HepG2 (cell line): Measurements from ENCODE around the gene SCYGR8. TPM values are rescaled to one million over a fixed set of nuclear protein-coding genes. Genes with fewer than 3 reads are reported as not detected.

Experiments
- CSRNP1 ChIP-seq: sonication (generic); formaldehyde crosslinking; IDR thresholded peaks from 2 replicates; pipeline ENCODE4 v1.8.1; 2023; ENCODE audit warnings: mild to moderate bottlenecking, missing genetic modification reagents
- FOXP1 ChIP-seq, 2 experiments: fragments of 450-650 bp in 1 of 2; IDR thresholded peaks; 2 replicates each; pipeline ENCODE4 v1.6.1; 2017 to 2018; ENCODE audit warnings: antibody characterized with exemption in 1 of 2
- SNRNP70 ChIP-seq: fragments of 200-400 bp; formaldehyde crosslinking; IDR thresholded peaks from 2 replicates; pipeline ENCODE4 v1.6.1; 2017; ENCODE audit warnings: mild to moderate bottlenecking, low read depth, low read length, moderate library complexity
- THYN1 ChIP-seq: sonication (generic); formaldehyde crosslinking; IDR thresholded peaks from 2 replicates; pipeline ENCODE4 v1.8.1; 2023; ENCODE audit warnings: low read depth, mild to moderate bottlenecking, moderate library complexity, missing genetic modification reagents, borderline replicate concordance
- ZBTB42 ChIP-seq: sonication (generic); formaldehyde crosslinking; IDR thresholded peaks from 2 replicates; pipeline ENCODE4 v1.5.0; 2020; ENCODE audit warnings: mild to moderate bottlenecking, missing genetic modification reagents
- ZNF207 ChIP-seq: fragments of 450-650 bp; IDR thresholded peaks from 2 replicates; pipeline ENCODE4 v1.6.1; 2016; ENCODE audit warnings: antibody characterized with exemption, borderline replicate concordance
- ZNF841 ChIP-seq: sonication (generic); formaldehyde crosslinking; IDR thresholded peaks from 2 replicates; pipeline ENCODE4 v1.8.1; 2023; ENCODE audit warnings: missing genetic modification reagents, borderline replicate concordance
- polyA plus RNA-seq, 8 experiments: library from polyadenylated mRNA; depleted of rRNA in 3 of 8; stranded (reverse) in 7 of 8; unstranded in 1 of 8; fragments of >200 nt; fragmentation: Illumina TruSeq in 4 of 8; extraction: Trizol in 4 of 8; gene quantifications; 2 replicates each; pipeline versions ENCODE4 v1.2.1 to v1.2.3, GENCODE V29; 2011 to 2016; ENCODE audit warnings: low read depth in 4 of 8, missing spikeins in 1 of 8, mixed read lengths in 1 of 8; ENCODE audit not compliant: insufficient read depth in 1 of 8
- small RNA-seq, 3 experiments: library from RNA; depleted of rRNA; stranded (forward); fragments of <200 nt; gene quantifications; one replicate each; pipeline ENCODE3, GENCODE V24; 2012; ENCODE audit warnings: low read depth in 2 of 3, low replicate concordance in 1 of 3; ENCODE audit not compliant: insufficient read length in 3 of 3, insufficient read depth in 2 of 3
- total RNA-seq, 5 experiments: library from RNA; depleted of rRNA; stranded (reverse); fragments of >200 nt; fragmentation: Illumina TruSeq; extraction: Trizol; gene quantifications; 2 replicates each; pipeline ENCODE4 v1.2.3, GENCODE V29; 2016; ENCODE audit warnings: low read depth in 1 of 5
- TF ChIP-seq, protein P1 (sequence below): IDR thresholded peaks from 2 replicates; pipeline ENCODE4 v1.6.1; 2018; ENCODE audit warnings: missing genetic modification reagents

Gene SCYGR8
- total and polyA plus RNA-seq, 2 of the 13 experiments (the other 11 are each of a cell fraction or from before 2014, with no cell fraction given) = not detected

DNA sequence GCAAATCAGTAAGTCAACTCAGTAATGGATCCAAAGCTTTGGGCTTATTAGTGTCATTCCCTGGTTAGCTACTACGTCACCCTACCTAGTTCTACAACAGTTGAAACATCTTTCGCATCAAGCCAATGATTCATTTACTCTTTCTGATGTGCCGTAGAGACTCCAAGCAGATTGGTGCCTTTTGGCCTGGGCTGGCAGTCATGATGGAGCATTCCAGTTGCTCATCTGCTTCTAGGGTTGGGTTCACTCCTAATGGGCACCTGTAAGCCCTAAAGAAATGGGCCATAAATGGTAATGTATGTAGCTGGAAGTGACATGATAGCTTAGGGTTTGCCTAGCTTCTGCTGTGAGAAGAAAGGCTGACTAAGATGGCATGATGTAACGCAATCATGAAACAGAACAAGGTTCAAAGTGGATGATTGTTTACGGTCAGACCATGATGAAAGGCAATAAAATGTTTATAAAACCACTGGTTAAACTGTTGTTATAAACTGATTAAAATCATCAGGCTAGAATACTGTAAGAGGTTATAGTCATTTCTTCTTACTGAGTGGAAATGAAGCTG lies 47.5 kb downstream of the SCYGR8 start (continued):
- no peak for TF ChIP-seq CSRNP1 (CRISPR knock-in tag)
- no peak for TF ChIP-seq FOXP1 (IDR thresholded peaks at IDR 0.05)
- TF ChIP-seq FOXP1 (CRISPR knock-in tag; IDR thresholded peaks at IDR 0.05) = peak; percentile 57; the same call in 1 of the 2 replicates
- TF ChIP-seq ZBTB42 = no peak
- TF ChIP-seq ZNF841 = no peak
- no peak for TF ChIP-seq THYN1 (CRISPR knock-in tag)
- no peak for TF ChIP-seq ZNF207
- TF ChIP-seq, protein P1, sequence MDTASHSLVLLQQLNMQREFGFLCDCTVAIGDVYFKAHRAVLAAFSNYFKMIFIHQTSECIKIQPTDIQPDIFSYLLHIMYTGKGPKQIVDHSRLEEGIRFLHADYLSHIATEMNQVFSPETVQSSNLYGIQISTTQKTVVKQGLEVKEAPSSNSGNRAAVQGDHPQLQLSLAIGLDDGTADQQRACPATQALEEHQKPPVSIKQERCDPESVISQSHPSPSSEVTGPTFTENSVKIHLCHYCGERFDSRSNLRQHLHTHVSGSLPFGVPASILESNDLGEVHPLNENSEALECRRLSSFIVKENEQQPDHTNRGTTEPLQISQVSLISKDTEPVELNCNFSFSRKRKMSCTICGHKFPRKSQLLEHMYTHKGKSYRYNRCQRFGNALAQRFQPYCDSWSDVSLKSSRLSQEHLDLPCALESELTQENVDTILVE (CRISPR knock-in tag) = no peak
- no peak for TF ChIP-seq SNRNP70

Small RNA genes within 50 kb of the gene (small RNA-seq; reads per million reads assigned to genes)
- gene RNA5SP121 (0 reads per million in 3 experiments), gene SNRPGP8 (0 reads per million in 3 experiments)

Other genes starting within 250 kb of the SCYGR8 start
- gene SCYGR2, start 147.0 kb upstream of the SCYGR8 start, total RNA-seq (2016; rRNA removed; fragmentation: Illumina TruSeq; extraction: Trizol) = not detected in 2 replicates
- gene SCYGR2, start 147.0 kb upstream of the SCYGR8 start, polyA plus RNA-seq (2011; rRNA removed) = not detected in 2 replicates
- not detected in 2 replicates for gene SCYGR3, start 131.1 kb upstream of the SCYGR8 start, total RNA-seq (2016; rRNA removed; fragmentation: Illumina TruSeq; extraction: Trizol)
- gene SCYGR3, start 131.1 kb upstream of the SCYGR8 start, polyA plus RNA-seq (2011; rRNA removed) = not detected in 2 replicates
- gene SCYGR4, start 128.4 kb upstream of the SCYGR8 start, total RNA-seq (2016; rRNA removed; fragmentation: Illumina TruSeq; extraction: Trizol) = not detected in 2 replicates
- gene SCYGR4, start 128.4 kb upstream of the SCYGR8 start, polyA plus RNA-seq (2011; rRNA removed) = not detected in 2 replicates
- not detected in 2 replicates for gene SCYGR5, start 79.1 kb upstream of the SCYGR8 start, total RNA-seq (2016; rRNA removed; fragmentation: Illumina TruSeq; extraction: Trizol)
- not detected in 2 replicates for gene SCYGR5, start 79.1 kb upstream of the SCYGR8 start, polyA plus RNA-seq (2011; rRNA removed)
- 1.7 and 2.3 TPM in 2 replicates for gene SLC19A3, start 27.9 kb upstream of the SCYGR8 start, total RNA-seq (2016; rRNA removed; fragmentation: Illumina TruSeq; extraction: Trizol)
- gene SLC19A3, start 27.9 kb upstream of the SCYGR8 start, polyA plus RNA-seq (2011; rRNA removed) = 3.4 and 5.2 TPM in 2 replicates
- not detected in 2 replicates for gene SCYGR6, start 21.1 kb upstream of the SCYGR8 start, total RNA-seq (2016; rRNA removed; fragmentation: Illumina TruSeq; extraction: Trizol)
- gene SCYGR6, start 21.1 kb upstream of the SCYGR8 start, polyA plus RNA-seq (2011; rRNA removed) = not detected in 2 replicates
- gene SCYGR7, start 17.6 kb upstream of the SCYGR8 start, total RNA-seq (2016; rRNA removed; fragmentation: Illumina TruSeq; extraction: Trizol) = not detected in 2 replicates
- not detected in 2 replicates for gene SCYGR7, start 17.6 kb upstream of the SCYGR8 start, polyA plus RNA-seq (2011; rRNA removed)
- 136 and 223 TPM in 2 replicates for gene CCL20, start 67.9 kb downstream of the SCYGR8 start, total RNA-seq (2016; rRNA removed; fragmentation: Illumina TruSeq; extraction: Trizol)
- 811 and 903 TPM in 2 replicates for gene CCL20, start 67.9 kb downstream of the SCYGR8 start, polyA plus RNA-seq (2011; rRNA removed)
- gene DAW1, start 125.7 kb downstream of the SCYGR8 start, total RNA-seq (2016; rRNA removed; fragmentation: Illumina TruSeq; extraction: Trizol) = not detected in 2 replicates
- not detected in 2 replicates for gene DAW1, start 125.7 kb downstream of the SCYGR8 start, polyA plus RNA-seq (2011; rRNA removed)